ENCODE data around the gene DDT. TPM values are rescaled to one million over a fixed set of nuclear protein-coding genes. Genes with fewer than 3 reads are reported as not detected.

Gene DDT
- total and polyA plus RNA-seq, 4 donors, result 352 to 1,291 (median 801) TPM

DNA sequence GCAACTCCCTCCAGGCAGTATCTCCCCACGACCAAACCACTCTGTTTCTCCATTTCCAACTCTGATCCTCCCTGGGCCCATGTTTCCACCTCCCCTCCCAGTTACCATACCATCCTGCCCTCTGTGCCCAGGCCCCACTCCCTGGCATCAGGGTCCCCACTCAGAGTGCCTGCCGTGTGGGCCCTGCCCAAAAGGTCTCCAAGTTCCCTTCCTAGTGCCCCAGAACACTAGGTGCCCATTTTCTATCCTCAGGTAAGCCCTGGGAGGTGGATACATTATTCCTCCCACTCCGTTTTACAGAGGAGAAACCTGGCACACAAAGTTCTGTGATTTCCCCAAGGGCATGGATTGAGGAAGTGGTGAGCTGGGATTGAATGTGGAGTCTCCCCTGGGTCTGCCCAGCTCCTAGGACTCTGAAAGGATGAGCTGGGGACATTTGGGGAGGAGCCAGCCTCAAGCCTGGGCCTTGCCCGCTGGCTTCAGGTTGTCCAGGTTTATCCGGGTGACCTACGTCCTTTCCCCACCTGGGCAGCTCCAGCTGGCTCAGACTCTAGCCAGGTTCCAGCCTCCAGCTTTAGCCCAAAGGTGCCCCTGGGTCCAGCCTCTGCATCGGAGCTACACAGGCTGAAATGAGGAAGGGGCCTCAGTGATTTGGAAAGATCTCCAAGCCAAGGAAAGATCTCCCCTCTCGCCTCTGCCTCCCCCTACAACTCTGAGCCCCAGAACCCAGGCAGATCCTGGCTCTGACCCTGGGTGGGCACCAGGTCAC lies 33.2 kb upstream of the DDT start:
- 79% methylated on average over 8 of the region's 8 CpGs for WGBS
- Histone ChIP-seq H3K27ac (ENCODE audit: low read depth in 1 of 2, low read length in 2 of 2) (no peak overlapping the region), H3K4me3 (ENCODE audit: low read depth in 1 of 3, low read length in 3 of 3) (no peak overlapping the region), H3K4me1 (ENCODE audit: control insufficient read depth in 4 of 4, insufficient read depth in 4 of 4, low read length in 3 of 4) (peaks cover 0 to 15% (median 10%) of the 10 kb centered on the region in 4 donors), H3K9me3 (ENCODE audit: control insufficient read depth in 4 of 4, low read length in 3 of 4) (no peaks in the 10 kb centered on the region), H3K9ac (ENCODE audit: low read depth in 1 of 2, low read length in 2 of 2) (no peak overlapping the region), H3K27me3 (ENCODE audit: control insufficient read depth in 4 of 4, insufficient read depth in 4 of 4, low read length in 3 of 4) (no peaks in the 10 kb centered on the region), H3K36me3 (ENCODE audit: control insufficient read depth in 4 of 4, insufficient read depth in 3 of 4, low read depth in 1 of 4, low read length in 3 of 4) (no peaks in the 10 kb centered on the region)
- TF ChIP-seq, protein P1, sequence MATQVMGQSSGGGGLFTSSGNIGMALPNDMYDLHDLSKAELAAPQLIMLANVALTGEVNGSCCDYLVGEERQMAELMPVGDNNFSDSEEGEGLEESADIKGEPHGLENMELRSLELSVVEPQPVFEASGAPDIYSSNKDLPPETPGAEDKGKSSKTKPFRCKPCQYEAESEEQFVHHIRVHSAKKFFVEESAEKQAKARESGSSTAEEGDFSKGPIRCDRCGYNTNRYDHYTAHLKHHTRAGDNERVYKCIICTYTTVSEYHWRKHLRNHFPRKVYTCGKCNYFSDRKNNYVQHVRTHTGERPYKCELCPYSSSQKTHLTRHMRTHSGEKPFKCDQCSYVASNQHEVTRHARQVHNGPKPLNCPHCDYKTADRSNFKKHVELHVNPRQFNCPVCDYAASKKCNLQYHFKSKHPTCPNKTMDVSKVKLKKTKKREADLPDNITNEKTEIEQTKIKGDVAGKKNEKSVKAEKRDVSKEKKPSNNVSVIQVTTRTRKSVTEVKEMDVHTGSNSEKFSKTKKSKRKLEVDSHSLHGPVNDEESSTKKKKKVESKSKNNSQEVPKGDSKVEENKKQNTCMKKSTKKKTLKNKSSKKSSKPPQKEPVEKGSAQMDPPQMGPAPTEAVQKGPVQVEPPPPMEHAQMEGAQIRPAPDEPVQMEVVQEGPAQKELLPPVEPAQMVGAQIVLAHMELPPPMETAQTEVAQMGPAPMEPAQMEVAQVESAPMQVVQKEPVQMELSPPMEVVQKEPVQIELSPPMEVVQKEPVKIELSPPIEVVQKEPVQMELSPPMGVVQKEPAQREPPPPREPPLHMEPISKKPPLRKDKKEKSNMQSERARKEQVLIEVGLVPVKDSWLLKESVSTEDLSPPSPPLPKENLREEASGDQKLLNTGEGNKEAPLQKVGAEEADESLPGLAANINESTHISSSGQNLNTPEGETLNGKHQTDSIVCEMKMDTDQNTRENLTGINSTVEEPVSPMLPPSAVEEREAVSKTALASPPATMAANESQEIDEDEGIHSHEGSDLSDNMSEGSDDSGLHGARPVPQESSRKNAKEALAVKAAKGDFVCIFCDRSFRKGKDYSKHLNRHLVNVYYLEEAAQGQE (IDR thresholded peaks at IDR 0.05), result no peak
- TF ChIP-seq HNF4A (conservative IDR thresholded peaks at IDR 0.05), result peak in 1 of 2 donors; percentile 30
- DNase-seq (ENCODE audit: low spot score), result no peak

- Histone ChIP-seq H3K4me3 (ENCODE audit: low read depth in 1 of 3, low read length in 3 of 3) (no peak overlapping the region), H3K27me3 (ENCODE audit: control insufficient read depth in 4 of 4, insufficient read depth in 4 of 4, low read length in 3 of 4) (no peaks in the 10 kb centered on the region), H3K27ac (ENCODE audit: low read depth in 1 of 2, low read length in 2 of 2) (no peak overlapping the region), H3K9ac (ENCODE audit: low read depth in 1 of 2, low read length in 2 of 2) (no peak overlapping the region), H3K9me3 (ENCODE audit: control insufficient read depth in 4 of 4, low read length in 3 of 4) (no peaks in the 10 kb centered on the region), H3K36me3 (ENCODE audit: control insufficient read depth in 4 of 4, insufficient read depth in 3 of 4, low read depth in 1 of 4, low read length in 3 of 4) (no peaks in the 10 kb centered on the region), H3K4me1 (ENCODE audit: control insufficient read depth in 4 of 4, insufficient read depth in 4 of 4, low read length in 3 of 4) (peaks cover 0 to 9% (median 4%) of the 10 kb centered on the region in 4 donors)
- DNase-seq (ENCODE audit: low spot score), result no peak
- no peak for TF ChIP-seq RAD21 (IDR thresholded peaks at IDR 0.05)
- TF ChIP-seq, protein P1 (IDR thresholded peaks at IDR 0.05), result no peak
- no peak for TF ChIP-seq TAF1 (conservative IDR thresholded peaks at IDR 0.05)
- no peak for TF ChIP-seq SP1 (IDR thresholded peaks at IDR 0.05)
- TF ChIP-seq HNF4A (conservative IDR thresholded peaks at IDR 0.05), result no peak
- TF ChIP-seq YY1 (IDR thresholded peaks at IDR 0.05), result no peak
- TF ChIP-seq RXRA (IDR thresholded peaks at IDR 0.05), result no peak
- TF ChIP-seq GABPA (IDR thresholded peaks at IDR 0.05 in 1 of 2, conservative IDR thresholded peaks at IDR 0.05 in 1 of 2), result no peak
- no peak for TF ChIP-seq HNF4G (IDR thresholded peaks at IDR 0.05)
- TF ChIP-seq, protein P2, sequence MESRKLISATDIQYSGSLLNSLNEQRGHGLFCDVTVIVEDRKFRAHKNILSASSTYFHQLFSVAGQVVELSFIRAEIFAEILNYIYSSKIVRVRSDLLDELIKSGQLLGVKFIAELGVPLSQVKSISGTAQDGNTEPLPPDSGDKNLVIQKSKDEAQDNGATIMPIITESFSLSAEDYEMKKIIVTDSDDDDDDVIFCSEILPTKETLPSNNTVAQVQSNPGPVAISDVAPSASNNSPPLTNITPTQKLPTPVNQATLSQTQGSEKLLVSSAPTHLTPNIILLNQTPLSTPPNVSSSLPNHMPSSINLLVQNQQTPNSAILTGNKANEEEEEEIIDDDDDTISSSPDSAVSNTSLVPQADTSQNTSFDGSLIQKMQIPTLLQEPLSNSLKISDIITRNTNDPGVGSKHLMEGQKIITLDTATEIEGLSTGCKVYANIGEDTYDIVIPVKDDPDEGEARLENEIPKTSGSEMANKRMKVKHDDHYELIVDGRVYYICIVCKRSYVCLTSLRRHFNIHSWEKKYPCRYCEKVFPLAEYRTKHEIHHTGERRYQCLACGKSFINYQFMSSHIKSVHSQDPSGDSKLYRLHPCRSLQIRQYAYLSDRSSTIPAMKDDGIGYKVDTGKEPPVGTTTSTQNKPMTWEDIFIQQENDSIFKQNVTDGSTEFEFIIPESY (IDR thresholded peaks at IDR 0.05), result no peak
- WGBS, result 89% methylated on average over 6 of the region's 6 CpGs
These were observed 32.6 kb upstream of the DDT start for GRCh38 chr22:24006914-24007214.

Measured in liver (tissue), 9 donors.